CD4-positive, alpha-beta memory T cell (primary cell): ENCODE data around the gene PSMA1. TPM values are rescaled to one million over a fixed set of nuclear protein-coding genes. Genes with fewer than 3 reads are reported as not detected.

Source experiments
- CTCF ChIA-PET: fragments of 350-600 bp; sonication (Branson Sonifier 250); formaldehyde crosslinking; loops from one replicate; lab custom pipeline; 2021; ENCODE audit warnings: inconsistent platforms; ENCODE audit not compliant: partially characterized antibody; lab: Charles Lee
- POLR2A ChIA-PET: fragments of 350-600 bp; sonication (Branson Sonifier 250); formaldehyde crosslinking; loops from one replicate; lab custom pipeline; 2021; ENCODE audit not compliant: partially characterized antibody; lab: Charles Lee
- DNase-seq, 5 donors: peaks; one replicate each; pipeline versions ENCODE4 v3.0.0 to v3.0.0-alpha.2; 2020 to 2022; ENCODE audit warnings: mixed read lengths in 1 of 5
- H3K27ac ChIP-seq: one replicate; pipeline ENCODE4 v1.7.0; 2013; ENCODE audit warnings: low read depth, low read length
- H3K27me3 ChIP-seq: 2 replicates; pipeline ENCODE4 v1.7.0; 2013; ENCODE audit warnings: mild to moderate bottlenecking, low read length, moderate library complexity; ENCODE audit not compliant: insufficient read depth
- H3K36me3 ChIP-seq: 2 replicates; pipeline ENCODE4 v1.7.0; 2013; ENCODE audit warnings: mild to moderate bottlenecking, low read length, moderate library complexity; ENCODE audit not compliant: insufficient read depth
- H3K4me1 ChIP-seq: 2 replicates; pipeline ENCODE4 v1.7.0; 2013; ENCODE audit warnings: mild to moderate bottlenecking, low read length, moderate library complexity; ENCODE audit not compliant: insufficient read depth
- H3K4me3 ChIP-seq, 2 donors: one replicate each; pipeline ENCODE4 v1.7.0; 2013; ENCODE audit warnings: low read length in 2 of 2, mild to moderate bottlenecking in 1 of 2
- H3K9me3 ChIP-seq, 2 donors: one replicate each; pipeline ENCODE4 v1.7.0; 2013; ENCODE audit warnings: low read length in 2 of 2, control low read depth in 1 of 2; ENCODE audit not compliant: control insufficient read depth in 1 of 2
- H3K27ac Mint-ChIP-seq, 7 donors: one replicate each; pipeline ENCODE4 v1.8.0; 2020 to 2021; ENCODE audit warnings: mixed read lengths in 7 of 7, mild to moderate bottlenecking in 6 of 7, inconsistent platforms in 3 of 7, moderate library complexity in 3 of 7
- H3K27me3 Mint-ChIP-seq, 2 donors: one replicate each; pipeline ENCODE4 v1.8.0; 2020 to 2021; ENCODE audit warnings: mixed read lengths in 2 of 2
- H3K36me3 Mint-ChIP-seq, 2 donors: one replicate each; pipeline ENCODE4 v1.8.0; 2020 to 2021; ENCODE audit warnings: mixed read lengths in 2 of 2, inconsistent platforms in 1 of 2, mild to moderate bottlenecking in 1 of 2
- H3K4me1 Mint-ChIP-seq, 4 donors: one replicate each; pipeline ENCODE4 v1.8.0; 2020 to 2021; ENCODE audit warnings: mixed read lengths in 4 of 4, mild to moderate bottlenecking in 1 of 4
- H3K4me3 Mint-ChIP-seq, 8 donors: one replicate each; pipeline ENCODE4 v1.8.0; 2020 to 2021; ENCODE audit warnings: mixed read lengths in 8 of 8, mild to moderate bottlenecking in 7 of 8, moderate library complexity in 6 of 8, inconsistent platforms in 3 of 8
- H3K9me3 Mint-ChIP-seq, 8 donors: one replicate each; pipeline ENCODE4 v1.8.0; 2020 to 2021; ENCODE audit warnings: mixed read lengths in 8 of 8, mild to moderate bottlenecking in 5 of 8, inconsistent platforms in 3 of 8, moderate library complexity in 1 of 8
- intact Hi-C: fragments of 100-400 bp; cut with micrococcal nuclease; formaldehyde crosslinking; loops from one replicate; pipeline ENCODE4 v1.15.1; 2023
- polyA plus RNA-seq, 2 donors: library from polyadenylated mRNA; unstranded; fragments of 300-500 nt; fragmentation: Illumina TruSeq; gene quantifications; one replicate each; pipeline ENCODE4 v1.2.3, GENCODE V29; 2021
- total RNA-seq, 2 experiments: library from RNA; stranded (reverse); gene quantifications; one replicate each; pipeline ENCODE4 v1.2.3, GENCODE V29; 2021

Gene PSMA1
- total and polyA plus RNA-seq, 4 experiments from 2014 or later, result 95.8 to 243 (median 131) TPM

- H3K36me3 Mint-ChIP-seq, result peaks cover 1 to 16% of the 10 kb centered on the region in 2 donors
- intact Hi-C loops, result loop anchor here (1.0 to 5.0 kb wide), 4 partner anchors 13 to 86 kb away; partner anchors contain the start of gene PDE3B
Measured at GRCh38 chr11:14555818-14556217, 35.6 kb upstream of the PSMA1 start.

GRCh38 chr11:14554959-14555358, 34.8 kb upstream of the PSMA1 start:
- Histone ChIP-seq H3K9me3 (no peaks in the 10 kb centered on the region), H3K27me3 (no peaks in the 10 kb centered on the region), H3K4me1 (peaks cover 27% of the 10 kb centered on the region), H3K27ac (peak overlapping the region; percentile 37), H3K36me3 (no peaks in the 10 kb centered on the region), H3K4me3 (no peak overlapping the region)
- POLR2A ChIA-PET, result interaction anchor here (0.6 to 8.4 kb wide), 22 partner anchors 8 to 337 kb away, joined by 3 to 83 read pairs (median 4); partner anchors contain the start of genes COPB1, CYP2R1 and PDE3B
- peak overlapping the region; percentile 79 to 97 (median 95) for H3K27ac Mint-ChIP-seq
- CTCF ChIA-PET, result interaction anchor here (0.6 to 1.8 kb wide), 9 partner anchors 10 to 353 kb away, joined by 3 to 8 read pairs (median 3); partner anchors contain the start of gene PDE3B
- peaks cover 21 to 44% (median 27%) of the 10 kb centered on the region in 4 donors for H3K4me1 Mint-ChIP-seq
- peaks cover 2 to 16% of the 10 kb centered on the region in 2 donors for H3K36me3 Mint-ChIP-seq
- peak; percentile 66 to 83 (median 78) for DNase-seq
- intact Hi-C loops, result loop anchor here (1.0 to 5.0 kb wide), 4 partner anchors 14 to 87 kb away; partner anchors contain the start of gene PDE3B
- peak overlapping the region in 7 of 8 donors; percentile 12 to 84 (median 50) for H3K4me3 Mint-ChIP-seq
- H3K27me3 Mint-ChIP-seq, result peaks cover 0 to 2% of the 10 kb centered on the region in 2 donors
- H3K9me3 Mint-ChIP-seq, result peaks cover 0 to 2% (median 0%) of the 10 kb centered on the region in 8 donors

More at GRCh38 chr11:14555818-14556217, 35.6 kb upstream of the PSMA1 start:
- peaks cover 27% of the 10 kb centered on the region for H3K4me1 ChIP-seq
- no peak overlapping the region for H3K4me3 ChIP-seq
- H3K9me3 Mint-ChIP-seq, result peaks cover 0 to 2% (median 0%) of the 10 kb centered on the region in 8 donors
- peaks cover 0 to 2% of the 10 kb centered on the region in 2 donors for H3K27me3 Mint-ChIP-seq
- POLR2A ChIA-PET, result interaction anchor here (1.3 to 8.4 kb wide), 4 partner anchors 15 to 92 kb away, joined by 7 to 83 read pairs (median 24); partner anchors contain the start of gene PDE3B
- peak overlapping the region; percentile 79 to 97 (median 95) for H3K27ac Mint-ChIP-seq
- H3K36me3 ChIP-seq, result no peaks in the 10 kb centered on the region
- CTCF ChIA-PET, result interaction anchor here (1.0 to 1.8 kb wide), 6 partner anchors 8 to 79 kb away, joined by 3 to 7 read pairs (median 4); no protein-coding TSS in a partner anchor
- peaks cover 21 to 44% (median 30%) of the 10 kb centered on the region in 4 donors for H3K4me1 Mint-ChIP-seq
- no peak for DNase-seq
- no peaks in the 10 kb centered on the region for H3K27me3 ChIP-seq
- peak overlapping the region; percentile 31 to 78 (median 56) for H3K4me3 Mint-ChIP-seq
- peak overlapping the region; percentile 5 for H3K27ac ChIP-seq
- no peaks in the 10 kb centered on the region for H3K9me3 ChIP-seq

- Histone ChIP-seq H3K36me3 (no peaks in the 10 kb centered on the region), H3K27me3 (no peaks in the 10 kb centered on the region), H3K9me3 (no peaks in the 10 kb centered on the region), H3K27ac (no peak overlapping the region), H3K4me3 (no peak overlapping the region), H3K4me1 (peaks cover 27% of the 10 kb centered on the region)
- CTCF ChIA-PET, result interaction anchor here (1.3 to 1.8 kb wide), 4 partner anchors 9 to 356 kb away, joined by 6 to 7 read pairs (median 6); no protein-coding TSS in a partner anchor
- intact Hi-C loops, result no loop called here
- Mint-ChIP-seq H3K4me1 (peaks cover 20 to 32% (median 25%) of the 10 kb centered on the region in 4 donors), H3K9me3 (peaks cover 0 to 2% (median 0%) of the 10 kb centered on the region in 8 donors), H3K27ac (peak overlapping the region in 2 of 7 donors; percentile 8 to 21), H3K27me3 (peaks cover 0 to 2% of the 10 kb centered on the region in 2 donors), H3K4me3 (no peak overlapping the region), H3K36me3 (peaks cover 2 to 6% of the 10 kb centered on the region in 2 donors)
- POLR2A ChIA-PET, result interaction anchor here (0.9 to 1.6 kb wide), 3 partner anchors 8 to 84 kb away, joined by 3 to 4 read pairs (median 4); no protein-coding TSS in a partner anchor
- DNase-seq, result no peak
Measured at GRCh38 chr11:14552089-14552488, 31.9 kb upstream of the PSMA1 start.

GRCh38 chr11:14551380-14551779, 31.2 kb upstream of the PSMA1 start:
- intact Hi-C loops, result no loop called here
- CTCF ChIA-PET, result interaction anchor here (1.3 to 1.8 kb wide), 2 partner anchors 27 to 356 kb away, joined by 6 read pairs; no protein-coding TSS in a partner anchor

GRCh38 chr11:14549891-14550290, 29.7 kb upstream of the PSMA1 start:
- Mint-ChIP-seq H3K27ac (peak overlapping the region in 1 of 7 donors; percentile 25), H3K36me3 (peaks cover 2 to 6% of the 10 kb centered on the region in 2 donors), H3K27me3 (no peaks in the 10 kb centered on the region), H3K4me1 (peaks cover 10 to 13% (median 12%) of the 10 kb centered on the region in 4 donors), H3K9me3 (no peaks in the 10 kb centered on the region), H3K4me3 (no peak overlapping the region)
- POLR2A ChIA-PET, result no interaction called here
- CTCF ChIA-PET, result no interaction called here
- no peak for DNase-seq
- Histone ChIP-seq H3K27me3 (no peaks in the 10 kb centered on the region), H3K36me3 (no peaks in the 10 kb centered on the region), H3K27ac (no peak overlapping the region), H3K4me1 (peaks cover 14% of the 10 kb centered on the region), H3K9me3 (no peaks in the 10 kb centered on the region), H3K4me3 (no peak overlapping the region)
- intact Hi-C loops, result no loop called here

More at GRCh38 chr11:14551380-14551779, 31.2 kb upstream of the PSMA1 start:
- peaks cover 27% of the 10 kb centered on the region for H3K4me1 ChIP-seq
- peaks cover 2 to 6% of the 10 kb centered on the region in 2 donors for H3K36me3 Mint-ChIP-seq
- peaks cover 0 to 2% of the 10 kb centered on the region in 2 donors for H3K27me3 Mint-ChIP-seq
- H3K36me3 ChIP-seq, result no peaks in the 10 kb centered on the region
- no peak overlapping the region for H3K4me3 Mint-ChIP-seq
- H3K4me3 ChIP-seq, result no peak overlapping the region
- H3K9me3 Mint-ChIP-seq, result peaks cover 0 to 2% (median 0%) of the 10 kb centered on the region in 8 donors
- peak overlapping the region in 1 of 7 donors; percentile 46 for H3K27ac Mint-ChIP-seq
- peaks cover 19 to 28% (median 23%) of the 10 kb centered on the region in 4 donors for H3K4me1 Mint-ChIP-seq
- H3K9me3 ChIP-seq, result no peaks in the 10 kb centered on the region
- no peaks in the 10 kb centered on the region for H3K27me3 ChIP-seq
- POLR2A ChIA-PET, result interaction anchor here (0.9 to 1.6 kb wide), 2 partner anchors 9 to 85 kb away, joined by 3 to 4 read pairs; no protein-coding TSS in a partner anchor
- DNase-seq, result no peak
- no peak overlapping the region for H3K27ac ChIP-seq

GRCh38 chr11:14547440-14547839, 27.3 kb upstream of the PSMA1 start:
- POLR2A ChIA-PET, result interaction anchor here (1.0 to 2.4 kb wide), 4 partner anchors 21 to 97 kb away, joined by 3 to 12 read pairs (median 4); partner anchors contain the start of gene PDE3B
- Mint-ChIP-seq H3K27me3 (no peaks in the 10 kb centered on the region), H3K4me3 (no peak overlapping the region), H3K27ac (peak overlapping the region in 1 of 7 donors; percentile 29), H3K9me3 (no peaks in the 10 kb centered on the region), H3K36me3 (peaks cover 1 to 4% of the 10 kb centered on the region in 2 donors), H3K4me1 (peaks cover 0 to 6% (median 4%) of the 10 kb centered on the region in 4 donors)
- Histone ChIP-seq H3K27me3 (no peaks in the 10 kb centered on the region), H3K36me3 (no peaks in the 10 kb centered on the region), H3K9me3 (no peaks in the 10 kb centered on the region), H3K27ac (no peak overlapping the region), H3K4me1 (peaks cover 6% of the 10 kb centered on the region), H3K4me3 (no peak overlapping the region)
- CTCF ChIA-PET, result interaction anchor here (0.8 to 1.6 kb wide), 2 partner anchors 9 to 76 kb away, joined by 3 read pairs; no protein-coding TSS in a partner anchor
- no peak for DNase-seq
- intact Hi-C loops, result no loop called here
